Rectal smooth muscle tissue (tissue), 1 donor: ENCODE data around the gene DEK.
"Not testable (repeated sequence)": the region's sequence is repeated elsewhere in the genome, so short reads cannot be mapped to it uniquely, and the experiment has no call there.

Experiments
- H3K27ac ChIP-seq: one replicate; pipeline ENCODE4 v1.7.0; 2013; ENCODE audit warnings: low read depth, low read length, inconsistent platforms
- H3K27me3 ChIP-seq: one replicate; pipeline ENCODE4 v1.7.0; 2013; ENCODE audit warnings: low read length; ENCODE audit not compliant: control insufficient read depth, insufficient read depth
- H3K36me3 ChIP-seq: one replicate; pipeline ENCODE4 v1.7.0; 2013; ENCODE audit warnings: low read length; ENCODE audit not compliant: control insufficient read depth, insufficient read depth
- H3K4me1 ChIP-seq: one replicate; pipeline ENCODE4 v1.7.0; 2013; ENCODE audit warnings: low read length; ENCODE audit not compliant: control insufficient read depth, insufficient read depth
- H3K4me3 ChIP-seq: one replicate; pipeline ENCODE4 v1.7.0; 2013; ENCODE audit warnings: low read length
- H3K9ac ChIP-seq: one replicate; pipeline ENCODE4 v1.7.0; 2013; ENCODE audit warnings: low read length

Gene DEK

DNA sequence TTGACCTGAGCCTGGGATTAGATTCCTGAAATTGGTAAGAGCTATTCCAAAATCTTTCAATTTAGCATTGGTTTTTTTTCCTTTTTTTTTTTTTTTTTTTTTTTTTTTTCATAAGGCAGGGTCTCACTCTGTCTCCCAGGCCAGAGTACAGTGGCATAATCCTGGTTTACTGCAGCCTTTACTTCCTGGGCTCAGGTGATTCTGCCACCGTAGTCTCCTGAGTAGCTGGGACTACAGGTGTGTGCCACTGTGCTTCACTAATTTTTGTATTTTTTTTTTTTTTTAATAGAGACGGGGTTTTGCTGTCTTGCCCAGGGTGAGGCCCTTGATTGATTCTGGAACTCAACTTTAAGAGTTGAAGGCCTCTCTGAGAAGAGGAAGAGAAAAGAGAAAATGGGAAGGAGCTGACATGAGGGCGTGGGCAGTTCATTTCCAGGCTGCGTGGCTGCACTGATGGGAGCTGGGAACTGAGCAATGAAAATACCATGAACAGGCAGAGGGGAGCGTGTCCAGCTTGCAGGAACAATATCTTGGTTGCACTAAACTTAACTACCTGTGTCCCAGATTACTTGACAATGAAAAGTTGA lies 84.5 kb downstream of the DEK start:
- Histone ChIP-seq H3K27ac (no peak overlapping the region), H3K36me3 (no peaks in the 10 kb centered on the region), H3K27me3 (no peaks in the 10 kb centered on the region), H3K4me1 (no peaks in the 10 kb centered on the region), H3K4me3 (no peak overlapping the region), H3K9ac (no peak overlapping the region)

DNA sequence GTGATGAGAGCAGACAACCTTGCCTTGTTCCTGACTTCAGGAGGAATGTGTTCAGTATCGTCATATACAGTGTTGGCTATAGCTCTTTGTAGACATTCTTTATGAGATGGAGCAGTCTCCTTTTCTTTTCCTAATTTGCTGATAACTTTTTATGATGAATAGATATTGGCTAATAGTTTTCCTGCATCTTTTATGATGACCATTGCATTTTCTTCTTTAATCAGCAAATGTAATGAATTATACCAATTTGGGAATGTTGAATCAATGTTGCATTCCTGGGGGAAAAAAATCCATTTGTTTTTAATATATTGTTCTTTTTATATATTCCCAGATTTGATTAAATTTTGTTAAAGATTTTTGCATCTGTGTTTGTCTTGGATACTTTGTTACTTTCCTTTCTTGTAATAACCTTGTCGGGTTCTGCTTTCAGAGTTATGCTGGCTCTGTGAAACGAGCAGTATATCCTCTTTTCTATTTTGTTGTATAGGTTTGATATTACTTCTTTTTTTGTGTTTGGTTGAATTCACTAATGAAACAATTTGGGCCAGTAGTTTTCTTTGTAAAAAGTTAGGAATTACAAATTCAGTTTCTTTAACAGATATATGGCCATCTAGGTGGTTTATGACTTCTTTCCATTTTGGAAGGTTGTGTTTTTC lies 85.2 kb downstream of the DEK start:
- no peak overlapping the region for H3K9ac ChIP-seq
- H3K27me3 ChIP-seq: no peaks in the 10 kb centered on the region
- H3K27ac ChIP-seq: no peak overlapping the region

DNA sequence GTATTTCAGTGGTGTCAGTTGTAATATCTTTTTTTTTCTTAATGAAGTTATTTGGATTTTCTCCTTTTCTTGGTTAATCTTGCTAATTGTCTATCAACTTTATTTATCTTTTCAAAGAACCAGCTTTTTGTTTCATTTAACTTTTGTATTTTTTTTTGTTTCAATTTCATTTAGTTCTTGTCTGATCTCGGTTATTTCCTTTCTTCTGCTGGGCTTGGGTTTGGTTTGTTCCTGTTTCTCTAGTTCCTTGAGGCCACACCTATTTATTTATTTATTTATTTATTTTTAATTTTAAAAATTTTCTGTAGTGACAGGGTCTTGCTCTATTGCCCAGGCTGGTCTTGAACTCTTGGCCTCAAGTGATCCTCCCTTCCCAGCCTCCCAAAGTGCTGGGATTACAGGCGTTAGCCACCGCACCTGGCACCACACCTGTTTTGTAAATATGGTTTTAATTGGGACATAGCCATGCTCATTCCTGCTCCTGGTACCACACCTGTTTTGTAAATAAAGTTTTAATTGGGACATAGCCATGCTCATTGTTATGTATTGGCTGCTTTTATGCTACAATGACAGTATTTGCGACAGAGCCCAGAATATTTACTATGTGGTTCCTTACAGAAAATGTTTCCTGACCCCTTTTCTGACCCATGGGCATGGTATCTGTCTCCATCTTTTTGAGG lies 86.9 kb downstream of the DEK start:
- H3K4me1 ChIP-seq: no peaks in the 10 kb centered on the region
- no peak overlapping the region for H3K9ac ChIP-seq
- no peak overlapping the region for H3K4me3 ChIP-seq
- no peaks in the 10 kb centered on the region for H3K36me3 ChIP-seq
- H3K27ac ChIP-seq: no peak overlapping the region
- H3K27me3 ChIP-seq: no peaks in the 10 kb centered on the region

More for the DNA sequence above, 85.2 kb downstream of the DEK start:
- H3K4me3 ChIP-seq: no peak overlapping the region
- H3K4me1 ChIP-seq: no peaks in the 10 kb centered on the region
- no peaks in the 10 kb centered on the region for H3K36me3 ChIP-seq

DNA sequence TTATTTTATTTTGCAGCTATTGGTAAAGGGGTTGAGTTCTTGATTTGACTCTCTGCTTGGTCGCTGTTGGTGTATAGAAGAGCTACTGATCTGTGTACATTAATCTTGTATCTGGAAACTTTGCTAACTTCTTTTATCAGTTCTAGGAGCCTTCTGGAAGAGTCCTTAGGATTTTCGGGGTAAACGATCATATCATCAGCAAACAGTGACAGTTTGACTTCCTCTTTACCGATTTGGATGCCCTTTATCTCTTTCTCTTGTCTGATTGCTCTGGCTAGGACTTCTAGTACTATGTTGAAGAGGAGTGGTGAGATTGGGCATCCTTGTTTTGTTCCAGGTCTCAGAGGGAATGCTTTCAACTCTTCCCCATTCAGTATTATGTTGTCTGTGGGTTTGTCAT lies 88.1 kb downstream of the DEK start:
- H3K36me3 ChIP-seq, H3K27ac ChIP-seq, H3K9ac ChIP-seq, H3K27me3 ChIP-seq, H3K4me1 ChIP-seq, H3K4me3 ChIP-seq: not testable (repeated sequence)
